Neural progenitor cell (in vitro differentiated cells): ENCODE data around the gene GLIS2. TPM values are rescaled to one million over a fixed set of nuclear protein-coding genes. Genes with fewer than 3 reads are reported as not detected.
A peak's percentile ranks its signal among the peaks of the same experiment; 100 is the strongest.

Experiments
- DNase-seq: peaks from one replicate; pipeline ENCODE4 v3.0.0-alpha.2; 2016; ENCODE audit warnings: low spot score
- H2AFZ ChIP-seq: fragments of 200-600 bp; sonication (generic); replicated peaks from 2 replicates; pipeline ENCODE4 v1.6.1; 2016; ENCODE audit warnings: antibody characterized with exemption
- H3F3A ChIP-seq: fragments of 200-600 bp; sonication (generic); 2 replicates; pipeline ENCODE4 v1.6.1; 2016; ENCODE audit warnings: antibody characterized with exemption, low read depth
- H3K27ac ChIP-seq: fragments of 200-600 bp; sonication (generic); 2 replicates; pipeline ENCODE4 v1.5.1; 2016; ENCODE audit warnings: mild to moderate bottlenecking
- H3K27me3 ChIP-seq: fragments of 200-600 bp; sonication (generic); 2 replicates; pipeline ENCODE4 v1.6.1; 2016; ENCODE audit warnings: mild to moderate bottlenecking, moderate library complexity
- H3K36me3 ChIP-seq: fragments of 200-600 bp; sonication (generic); 2 replicates; pipeline ENCODE4 v1.5.1; 2016
- H3K4me1 ChIP-seq: fragments of 200-600 bp; sonication (generic); 2 replicates; pipeline ENCODE4 v1.6.1; 2016; ENCODE audit warnings: mixed run types
- H3K4me2 ChIP-seq: fragments of 200-600 bp; sonication (generic); 2 replicates; pipeline ENCODE4 v1.6.1; 2016
- H3K4me3 ChIP-seq: fragments of 200-600 bp; sonication (generic); 2 replicates; pipeline ENCODE4 v1.5.1; 2016
- H3K79me2 ChIP-seq: fragments of 200-600 bp; sonication (generic); 2 replicates; pipeline ENCODE4 v1.6.1; 2016; ENCODE audit warnings: low read depth
- H3K9ac ChIP-seq: fragments of 200-600 bp; sonication (generic); 2 replicates; pipeline ENCODE4 v1.6.1; 2016
- H3K9me3 ChIP-seq: fragments of 200-600 bp; sonication (generic); 2 replicates; pipeline ENCODE4 v1.5.1; 2016; ENCODE audit warnings: low read depth
- H4K20me1 ChIP-seq: fragments of 200-600 bp; sonication (generic); 2 replicates; pipeline ENCODE4 v1.6.1; 2016; ENCODE audit warnings: low read depth
- H3K27ac Mint-ChIP-seq: 3 replicates; pipeline ENCODE4 v1.8.0; 2021; ENCODE audit warnings: mixed read lengths
- H3K27me3 Mint-ChIP-seq: 2 replicates; pipeline ENCODE4 v1.8.0; 2022; ENCODE audit warnings: low read depth, mild to moderate bottlenecking, inconsistent platforms, moderate library complexity, mixed read lengths; ENCODE audit not compliant: insufficient read depth
- H3K36me3 Mint-ChIP-seq: 3 replicates; pipeline ENCODE4 v1.8.0; 2021; ENCODE audit warnings: mixed read lengths
- H3K4me1 Mint-ChIP-seq: 3 replicates; pipeline ENCODE4 v1.8.0; 2021; ENCODE audit warnings: mixed read lengths
- H3K4me3 Mint-ChIP-seq: 3 replicates; pipeline ENCODE4 v1.8.0; 2021; ENCODE audit warnings: mild to moderate bottlenecking, moderate library complexity, mixed read lengths
- H3K9me3 Mint-ChIP-seq: 3 replicates; pipeline ENCODE4 v1.8.0; 2020; ENCODE audit warnings: mixed read lengths
- CTCF ChIP-seq: fragments of 200-600 bp; sonication (generic); IDR thresholded peaks from 2 replicates; pipeline ENCODE4 v1.5.1; 2017; ENCODE audit warnings: antibody characterized with exemption, mild to moderate bottlenecking
- EZH2 ChIP-seq: fragments of 200-600 bp; sonication (generic); IDR thresholded peaks from 2 replicates; pipeline ENCODE4 v1.6.1; 2017; ENCODE audit warnings: antibody characterized with exemption, mild to moderate bottlenecking, moderate library complexity
- EZH2phosphoT487 ChIP-seq: fragments of 200-600 bp; sonication (generic); IDR thresholded peaks from 2 replicates; pipeline ENCODE4 v1.6.1; 2017; ENCODE audit warnings: antibody characterized with exemption
- total RNA-seq: library from RNA; depleted of rRNA; stranded (reverse); fragments of >200 nt; gene quantifications from 2 replicates; pipeline ENCODE4 v1.2.3, GENCODE V29; 2015; ENCODE audit warnings: low replicate concordance

Gene GLIS2
- total RNA-seq, 1 donor from 2014 or later: 0.15 TPM

- Histone ChIP-seq H3K9me3 (no peaks in the 10 kb centered on the region), H3K4me3 (no peak overlapping the region), H3K36me3 (no peaks in the 10 kb centered on the region), H3K9ac (no peak overlapping the region), H3K79me2 (no peaks in the 10 kb centered on the region), H3K4me2 (no peak overlapping the region), H3K4me1 (no peaks in the 10 kb centered on the region), H2AFZ (no peak overlapping the region), H4K20me1 (no peaks in the 10 kb centered on the region), H3K27ac (no peak overlapping the region), H3F3A (no peaks in the 10 kb centered on the region), H3K27me3 (no peaks in the 10 kb centered on the region)
- Mint-ChIP-seq H3K36me3 (peaks cover 2% of the 10 kb centered on the region), H3K4me1 (peaks cover 13% of the 10 kb centered on the region), H3K27ac (peak overlapping the region; percentile 76), H3K4me3 (no peak overlapping the region), H3K27me3 (peaks cover 2% of the 10 kb centered on the region), H3K9me3 (no peaks in the 10 kb centered on the region)
- DNase-seq: no peak
- TF ChIP-seq CTCF: no peak
Measured at GRCh38 chr16:4362476-4363135, 46.7 kb downstream of the GLIS2 start.

GRCh38 chr16:4364196-4365013 lies 48.5 kb downstream of the GLIS2 start:
- Histone ChIP-seq H3K27ac (no peak overlapping the region), H3K27me3 (no peaks in the 10 kb centered on the region), H3K9me3 (no peaks in the 10 kb centered on the region), H2AFZ (no peak overlapping the region), H3K9ac (no peak overlapping the region), H3K79me2 (no peaks in the 10 kb centered on the region), H3K36me3 (no peaks in the 10 kb centered on the region), H3K4me1 (no peaks in the 10 kb centered on the region), H3K4me2 (no peak overlapping the region), H4K20me1 (no peaks in the 10 kb centered on the region), H3K4me3 (no peak overlapping the region), H3F3A (no peaks in the 10 kb centered on the region)
- Mint-ChIP-seq H3K36me3 (peaks cover 2% of the 10 kb centered on the region), H3K27me3 (peaks cover 8% of the 10 kb centered on the region), H3K27ac (no peak overlapping the region), H3K4me1 (peaks cover 11% of the 10 kb centered on the region), H3K9me3 (no peaks in the 10 kb centered on the region), H3K4me3 (no peak overlapping the region)
- TF ChIP-seq EZH2phosphoT487 (no peak), CTCF (no peak), EZH2 (no peak)
- DNase-seq: no peak

- no peak overlapping the region for H3K4me2 ChIP-seq
- H3K27ac ChIP-seq: no peak overlapping the region
- Mint-ChIP-seq H3K4me3 (no peak overlapping the region), H3K27me3 (peaks cover 8% of the 10 kb centered on the region), H3K4me1 (peaks cover 11% of the 10 kb centered on the region), H3K27ac (no peak overlapping the region), H3K9me3 (no peaks in the 10 kb centered on the region), H3K36me3 (peaks cover 2% of the 10 kb centered on the region)
- no peaks in the 10 kb centered on the region for H3F3A ChIP-seq
- no peaks in the 10 kb centered on the region for H3K4me1 ChIP-seq
- no peaks in the 10 kb centered on the region for H3K27me3 ChIP-seq
- no peaks in the 10 kb centered on the region for H4K20me1 ChIP-seq
- H3K9ac ChIP-seq: no peak overlapping the region
- no peak for DNase-seq
- TF ChIP-seq CTCF (no peak), EZH2phosphoT487 (no peak), EZH2 (no peak)
- no peak overlapping the region for H3K4me3 ChIP-seq
- no peak overlapping the region for H2AFZ ChIP-seq
- no peaks in the 10 kb centered on the region for H3K36me3 ChIP-seq
- H3K79me2 ChIP-seq: no peaks in the 10 kb centered on the region
- no peaks in the 10 kb centered on the region for H3K9me3 ChIP-seq
Measured at GRCh38 chr16:4365014-4365406, 49.1 kb downstream of the GLIS2 start.
